Mucosa of gallbladder (tissue), 1 donor: ENCODE measurements around the gene PHLDA2. TPM values are rescaled to one million over a fixed set of nuclear protein-coding genes. Genes with fewer than 3 reads are reported as not detected.

Source experiments
- DNase-seq: peaks from one replicate; pipeline ENCODE4 v3.0.0-alpha.2; 2020; ENCODE audit warnings: low spot score
- total RNA-seq: library from RNA; stranded (reverse); gene quantifications from one replicate; pipeline ENCODE4 v1.2.1, GENCODE V29; 2021
- donor health status: DM: no; HTN: no; CAD: no.

Gene PHLDA2
- total RNA-seq: 38.7 TPM

DNA sequence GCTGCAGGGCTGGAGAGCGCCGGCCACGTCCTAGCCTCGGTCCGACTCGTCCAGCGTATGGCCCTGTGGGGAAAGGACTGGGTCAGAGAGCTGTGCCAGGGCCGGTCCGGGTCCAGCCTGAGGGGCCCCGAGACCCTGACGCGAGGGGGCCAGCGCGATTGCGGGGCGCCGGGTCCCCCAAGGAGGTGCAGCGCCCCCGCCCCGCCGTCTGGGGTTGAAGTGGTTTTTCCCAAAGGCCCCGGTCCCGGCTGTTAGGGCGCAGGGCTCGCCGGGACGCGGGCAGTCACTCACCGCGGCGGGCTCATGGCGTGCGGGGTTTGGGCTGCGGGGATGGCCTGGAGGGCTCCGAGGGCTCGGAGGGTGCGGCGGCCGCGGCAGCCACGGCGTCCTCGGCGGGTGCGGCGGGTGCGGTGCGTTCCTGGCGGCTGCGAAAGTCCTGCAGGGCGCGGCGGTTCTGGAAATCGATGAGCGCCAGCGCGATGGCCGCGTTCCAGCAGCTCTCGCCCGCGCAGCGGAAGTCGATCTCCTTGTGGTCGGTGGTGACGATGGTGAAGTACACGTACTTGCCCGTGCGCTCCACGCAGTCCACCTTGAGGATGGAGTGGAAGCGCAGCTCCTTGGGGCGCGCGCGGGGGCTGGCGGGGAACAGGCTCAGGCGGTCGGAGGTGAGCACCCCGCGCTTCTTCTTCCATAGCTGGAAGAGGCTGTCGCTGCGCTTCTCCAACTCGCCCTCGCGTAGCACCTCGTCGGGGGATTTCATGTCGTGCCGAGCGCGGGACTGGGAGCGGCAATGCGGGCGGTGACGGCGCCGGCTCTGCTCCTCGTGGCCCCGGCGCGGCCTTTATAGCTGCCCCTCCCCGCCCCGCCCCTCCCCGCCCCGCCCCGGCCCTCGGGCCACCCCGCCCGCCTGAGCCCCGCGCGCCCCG, at the start of gene PHLDA2:
TSS of gene PHLDA2 (minus strand) at position 816 of the 926 bp plus-strand sequence. CDS start at position 760, 56 bp downstream.
- DNase-seq: peak; percentile 78

DNA sequence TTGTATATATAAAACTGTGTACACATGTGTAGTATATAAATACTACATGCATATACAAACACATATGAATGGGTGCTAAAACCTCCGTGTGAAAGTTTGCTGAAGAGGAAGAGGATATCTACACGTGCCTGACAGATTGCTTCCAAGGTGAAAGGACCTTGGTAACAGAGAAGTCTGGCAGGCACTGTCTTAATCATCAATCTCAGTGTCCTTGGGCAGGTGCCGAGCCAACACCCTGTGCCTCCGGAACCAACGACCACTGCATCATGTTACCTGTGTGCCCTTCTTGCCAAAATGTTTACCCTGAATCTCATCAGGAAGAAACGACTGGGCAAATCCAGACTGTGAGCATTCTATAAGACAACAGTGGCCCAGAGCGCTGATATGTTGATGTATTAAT, 47.9 kb upstream of the PHLDA2 start:
- DNase-seq: no peak

- no peak for DNase-seq
Observed at GRCh38 chr11:2976294-2977063, 47.3 kb upstream of the PHLDA2 start.

DNA sequence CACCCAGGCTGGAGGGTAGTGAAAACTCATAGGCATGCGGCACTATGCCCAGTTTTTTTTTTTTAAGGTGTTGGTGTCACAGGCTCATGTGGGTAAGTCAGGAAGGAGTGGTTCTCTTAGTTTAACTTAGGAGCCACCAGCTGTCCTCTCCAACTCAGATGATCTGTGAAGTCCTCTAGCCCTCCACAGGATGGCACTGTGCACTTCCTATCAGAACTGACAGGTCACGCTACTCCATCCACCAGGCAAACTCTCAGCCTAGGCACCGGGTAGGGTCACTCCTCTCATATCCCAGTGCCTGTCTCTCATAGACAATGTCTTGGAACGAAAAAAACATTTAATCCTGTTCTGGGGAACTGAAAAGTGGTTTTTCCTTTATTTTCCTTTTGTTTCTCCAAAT, 46.4 kb upstream of the PHLDA2 start:
- no peak for DNase-seq

DNA sequence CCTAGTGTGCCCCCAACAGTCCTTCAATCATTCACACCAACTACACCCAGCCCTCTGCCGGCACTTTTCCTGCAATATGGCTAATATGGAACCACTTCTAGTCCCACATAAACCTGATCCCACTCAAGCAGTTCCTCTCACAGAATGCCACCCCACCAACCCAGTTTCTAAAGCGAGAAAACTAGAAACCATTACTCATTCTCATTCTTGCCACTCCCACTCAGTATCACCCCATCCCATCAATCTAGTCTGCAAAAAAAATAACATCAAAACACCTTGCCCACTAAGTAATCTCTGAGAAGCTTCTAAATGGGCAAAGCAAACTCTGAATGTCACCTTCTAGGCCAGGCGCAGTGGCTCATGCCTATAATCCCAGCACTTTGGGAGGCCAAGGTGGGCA, 45.1 kb upstream of the PHLDA2 start:
- no peak for DNase-seq

- no peak for DNase-seq
Observed at GRCh38 chr11:2968341-2968900, 39.2 kb upstream of the PHLDA2 start.

DNA sequence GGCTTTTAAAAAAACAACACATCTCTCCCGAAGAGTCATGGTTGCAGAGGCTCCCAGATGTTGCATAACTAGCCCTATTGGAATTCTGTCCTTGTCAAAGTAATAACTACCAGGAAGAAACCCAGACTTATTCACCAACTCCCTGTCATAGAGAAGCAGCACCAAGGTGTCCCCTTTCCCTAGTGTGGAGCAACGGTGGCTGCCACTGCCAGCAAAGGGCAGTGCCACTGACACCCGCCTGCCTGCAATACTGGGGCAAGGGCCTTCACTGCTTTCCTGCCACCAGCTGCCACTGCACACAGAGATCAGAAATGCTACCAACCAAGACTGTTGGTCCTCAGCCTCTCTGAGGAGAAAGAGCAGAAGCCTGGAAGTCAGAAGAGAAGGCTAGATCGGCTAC, 35.6 kb upstream of the PHLDA2 start:
- no peak for DNase-seq

DNA sequence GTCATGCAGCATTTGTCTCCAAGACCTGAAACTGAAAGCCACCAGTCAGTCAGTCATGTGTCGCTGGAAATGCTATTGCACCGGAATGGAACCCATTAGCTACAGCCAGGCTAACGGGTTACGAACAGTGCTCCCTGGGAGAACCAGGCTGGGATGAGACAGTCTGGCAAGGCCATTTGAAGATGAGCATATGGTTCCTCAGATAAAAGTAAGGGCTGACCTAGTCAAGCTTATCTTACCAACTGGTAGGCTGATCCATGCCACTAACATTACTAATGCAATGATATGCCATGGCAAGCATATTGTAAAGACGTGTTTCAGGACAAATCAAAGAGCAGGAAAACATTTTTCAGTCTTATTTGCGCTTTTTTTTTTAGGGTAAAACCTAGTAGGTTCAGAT, 34.5 kb upstream of the PHLDA2 start:
- no peak for DNase-seq

DNA sequence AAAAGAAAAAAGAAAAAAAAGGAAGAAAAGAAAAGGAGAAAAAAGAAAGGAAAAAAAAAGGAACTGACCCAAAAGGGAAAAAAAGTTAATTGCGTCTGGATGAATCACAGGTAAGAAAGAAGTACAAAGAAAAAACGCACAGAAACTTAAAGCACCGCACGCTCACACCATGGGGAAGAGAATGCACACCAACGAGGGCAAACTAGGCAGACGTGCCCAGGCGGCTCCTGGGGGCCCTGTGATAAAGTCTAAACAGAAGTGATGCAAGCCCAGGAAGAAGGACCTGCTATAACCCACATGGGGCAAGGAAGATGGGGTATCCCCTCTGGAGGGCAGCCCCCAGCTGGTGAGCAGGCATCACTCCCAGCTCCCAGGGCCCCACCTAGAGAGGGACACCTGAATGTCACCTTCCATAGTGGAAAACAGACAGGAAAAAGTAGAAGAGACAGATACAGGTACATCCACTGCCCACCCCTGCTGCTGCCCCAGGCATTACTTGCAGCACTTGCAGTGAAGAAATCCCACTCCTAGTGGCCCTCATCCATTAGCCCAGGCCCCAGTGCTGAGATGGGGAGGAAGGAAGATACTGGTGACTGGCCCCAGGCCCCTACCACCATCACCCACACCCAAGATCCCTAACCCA, 34.0 kb upstream of the PHLDA2 start:
- no peak for DNase-seq

DNA sequence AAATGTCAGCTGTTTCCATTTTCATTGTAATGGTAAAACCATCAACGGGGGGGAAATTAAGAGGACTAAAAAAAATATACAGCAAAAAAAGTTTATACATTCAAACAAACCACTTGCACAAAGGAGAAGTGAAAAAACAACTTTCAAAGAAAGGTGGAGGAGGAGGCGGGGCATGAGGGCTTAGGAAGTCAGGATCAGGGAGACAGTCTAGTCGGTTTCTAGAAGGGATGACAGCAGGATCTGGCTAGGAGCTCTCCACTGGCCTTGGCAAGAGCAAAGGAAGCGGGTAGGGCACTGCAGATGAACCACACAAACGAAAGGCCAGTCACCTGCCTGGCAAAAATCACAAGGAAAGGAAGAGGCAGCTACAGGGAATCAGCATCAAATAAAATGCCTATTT, 31.9 kb upstream of the PHLDA2 start:
- no peak for DNase-seq

DNA sequence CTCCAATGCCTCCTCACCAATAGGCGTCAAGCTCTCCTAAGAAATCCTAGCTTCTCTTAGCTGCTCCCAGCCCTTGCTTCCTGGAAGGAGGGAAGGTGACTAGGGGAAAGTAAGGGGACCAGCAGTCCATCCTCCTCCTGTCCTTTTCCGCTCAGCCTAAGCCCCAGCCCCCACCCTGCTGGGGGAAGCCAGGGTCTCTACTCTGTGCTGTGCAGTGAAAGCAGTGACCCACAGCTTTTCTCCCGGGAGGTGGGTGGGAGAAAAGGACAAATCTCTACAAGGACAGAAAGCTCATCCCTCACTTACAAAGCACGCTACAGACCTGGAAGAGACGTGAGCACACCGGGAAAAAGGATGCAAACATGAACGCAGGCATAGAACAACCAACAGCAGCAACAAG, 30.9 kb upstream of the PHLDA2 start:
- DNase-seq: no peak

- no peak for DNase-seq
Observed at GRCh38 chr11:2958251-2958650, 29.0 kb upstream of the PHLDA2 start.

- DNase-seq: no peak
Observed at GRCh38 chr11:2955906-2956476, 26.8 kb upstream of the PHLDA2 start.

DNA sequence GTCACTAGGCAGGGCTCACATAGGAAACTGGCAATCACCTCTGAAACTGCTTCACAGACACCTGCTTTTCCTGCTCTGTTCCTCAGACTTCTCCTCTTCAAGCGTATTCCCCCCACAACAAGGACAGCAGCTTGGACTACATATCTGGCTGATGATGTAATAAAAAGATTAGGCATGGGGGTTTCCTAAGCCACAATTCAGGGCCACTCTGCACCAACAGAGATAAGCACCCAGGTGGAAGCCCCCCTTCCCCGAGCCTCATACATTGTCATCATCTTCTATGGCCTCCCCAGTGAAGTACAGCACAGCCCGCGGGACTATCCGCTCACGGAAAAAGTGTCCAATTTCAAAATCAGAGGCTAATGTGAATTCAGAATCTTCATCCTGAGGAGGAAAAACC, 25.0 kb upstream of the PHLDA2 start:
- DNase-seq: no peak

DNA sequence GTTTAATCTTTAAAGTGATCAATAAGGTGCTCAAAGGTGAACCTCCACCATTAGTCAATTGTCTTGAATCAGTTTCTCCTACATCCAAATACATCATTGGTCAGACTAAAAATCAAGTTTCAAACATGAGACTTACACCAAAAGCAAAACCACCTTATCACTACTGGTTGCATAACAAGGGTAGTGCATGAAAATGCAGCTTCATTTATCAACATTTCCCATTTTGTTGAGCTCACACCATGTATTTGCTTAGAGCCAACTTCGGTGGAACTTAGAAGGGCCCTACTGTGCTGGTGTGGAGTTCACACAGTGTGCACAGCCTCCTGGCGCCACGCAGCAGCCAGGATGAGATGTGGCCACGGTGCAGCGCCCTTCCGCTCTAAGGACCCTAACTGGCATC, 23.1 kb upstream of the PHLDA2 start:
- no peak for DNase-seq

DNA sequence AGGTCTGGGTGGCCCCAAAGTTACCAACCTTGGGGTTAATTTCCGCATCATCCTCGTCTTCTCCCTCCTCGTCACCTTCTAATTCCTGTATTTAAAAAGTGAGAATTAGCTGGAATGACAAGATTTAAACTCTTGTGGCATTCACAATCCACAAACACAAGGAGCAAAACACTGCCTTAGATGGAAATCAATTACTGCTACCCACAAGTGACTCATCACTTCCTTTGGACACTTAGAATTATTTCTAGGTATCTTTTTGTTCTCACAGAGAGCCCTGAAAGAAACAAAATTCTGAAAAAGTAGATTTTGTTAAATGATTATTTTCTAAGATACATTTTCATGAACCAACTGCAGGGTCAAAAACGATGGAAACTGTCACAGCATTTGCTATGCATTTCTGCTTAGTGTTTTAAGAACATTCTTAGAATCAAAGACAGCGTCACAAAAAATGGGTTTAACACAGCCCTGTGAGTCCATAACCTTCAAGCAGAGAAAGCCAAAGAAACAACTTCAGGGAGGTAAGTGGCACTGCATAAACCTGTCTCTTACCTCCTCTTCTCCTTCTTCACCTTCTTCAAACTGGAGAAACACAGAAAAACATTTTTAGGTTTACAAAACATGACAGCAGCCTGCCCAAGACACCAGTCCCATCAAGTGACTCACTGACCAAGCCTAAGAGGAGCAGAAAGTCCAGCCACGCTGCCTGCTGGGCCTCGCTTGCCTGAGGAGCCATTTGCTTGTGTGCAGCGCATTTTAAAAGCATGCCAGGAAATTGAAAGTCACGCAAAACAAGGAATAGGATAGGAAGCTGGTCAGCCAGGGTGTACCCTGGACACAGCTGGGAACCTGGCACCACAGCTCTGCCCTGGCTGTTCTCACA, 22.3 kb upstream of the PHLDA2 start:
- DNase-seq: no peak

GRCh38 chr11:2950825-2951224, 21.6 kb upstream of the PHLDA2 start:
- no peak for DNase-seq

DNA sequence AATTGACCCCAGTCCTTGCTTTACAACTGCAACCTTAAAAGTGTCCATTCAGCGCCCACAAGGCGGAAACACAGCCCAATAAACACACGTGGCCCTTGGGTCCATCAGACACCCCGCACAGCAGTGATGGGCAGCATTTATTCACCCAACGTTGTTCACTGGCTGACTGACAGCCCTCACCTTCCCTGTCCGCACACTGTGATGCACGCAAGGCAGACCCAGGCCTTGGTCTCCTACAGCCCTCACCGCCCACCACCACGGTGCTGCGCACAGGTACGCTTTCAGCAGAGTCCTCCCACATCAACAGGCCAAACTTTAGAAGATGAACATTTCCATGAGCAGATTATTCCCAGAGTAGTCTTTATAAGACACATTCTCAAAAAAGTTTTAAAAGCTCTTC, 20.7 kb upstream of the PHLDA2 start:
- no peak for DNase-seq

GRCh38 chr11:2947744-2948143, 18.5 kb upstream of the PHLDA2 start:
- no peak for DNase-seq

GRCh38 chr11:2945757-2946287, 16.6 kb upstream of the PHLDA2 start:
- DNase-seq: no peak
